ENCODE results near the gene XRRA1. TPM values are rescaled to one million over a fixed set of nuclear protein-coding genes. Genes with fewer than 3 reads are reported as not detected.

The XRRA1 gene
- total RNA-seq, 1 experiment from 2014 or later, result 34.1 TPM

GRCh38 chr11:74860743-74861142, 88.1 kb downstream of the XRRA1 start:
- Histone ChIP-seq H3K4me3 (ENCODE audit: low read depth in 2 of 2, low read length in 2 of 2) (no peak overlapping the region), H3K9me3 (ENCODE audit: control insufficient read depth, insufficient read depth, low read depth, low read length) (peaks cover 9% of the 10 kb centered on the region; the same call in 1 of the 2 replicates), H3K27ac (ENCODE audit: low read length) (no peak overlapping the region), H3K36me3 (ENCODE audit: control insufficient read depth, insufficient read depth, low read length) (no peaks in the 10 kb centered on the region), H3K27me3 (ENCODE audit: control insufficient read depth, insufficient read depth, low read length) (no peaks in the 10 kb centered on the region), H3K4me1 (ENCODE audit: control insufficient read depth, insufficient read depth, low read length) (no peaks in the 10 kb centered on the region)
- ChIA-PET CTCF (interaction anchor here (0.6 kb wide), 1 partner anchor 464 kb away, joined by 4 read pairs; no protein-coding TSS in a partner anchor), POLR2A (no interaction called here)
- ATAC-seq (no peak), DNase-seq (ENCODE audit: low read depth, low spot score) (no peak)
- intact Hi-C loops (cut with micrococcal nuclease; ENCODE audit: unreplicated experiment), result no loop called here
- BruUV-seq (replicated peaks), result no TSS peak
- TF ChIP-seq POLR2AphosphoS5 (IDR thresholded peaks at IDR 0.05; ENCODE audit: low read depth, low read length) (no peak), TCF7L2 (IDR thresholded peaks at IDR 0.05; ENCODE audit: low read depth, low read length) (no peak), SIN3A (IDR thresholded peaks at IDR 0.05; ENCODE audit: borderline replicate concordance, insufficient read depth, low read depth, low read length) (no peak), REST (IDR thresholded peaks at IDR 0.05; ENCODE audit: insufficient read depth in 1 of 2, low read depth in 2 of 2, low read length in 1 of 2) (no peak)
- TF ChIP-seq, protein P1, sequence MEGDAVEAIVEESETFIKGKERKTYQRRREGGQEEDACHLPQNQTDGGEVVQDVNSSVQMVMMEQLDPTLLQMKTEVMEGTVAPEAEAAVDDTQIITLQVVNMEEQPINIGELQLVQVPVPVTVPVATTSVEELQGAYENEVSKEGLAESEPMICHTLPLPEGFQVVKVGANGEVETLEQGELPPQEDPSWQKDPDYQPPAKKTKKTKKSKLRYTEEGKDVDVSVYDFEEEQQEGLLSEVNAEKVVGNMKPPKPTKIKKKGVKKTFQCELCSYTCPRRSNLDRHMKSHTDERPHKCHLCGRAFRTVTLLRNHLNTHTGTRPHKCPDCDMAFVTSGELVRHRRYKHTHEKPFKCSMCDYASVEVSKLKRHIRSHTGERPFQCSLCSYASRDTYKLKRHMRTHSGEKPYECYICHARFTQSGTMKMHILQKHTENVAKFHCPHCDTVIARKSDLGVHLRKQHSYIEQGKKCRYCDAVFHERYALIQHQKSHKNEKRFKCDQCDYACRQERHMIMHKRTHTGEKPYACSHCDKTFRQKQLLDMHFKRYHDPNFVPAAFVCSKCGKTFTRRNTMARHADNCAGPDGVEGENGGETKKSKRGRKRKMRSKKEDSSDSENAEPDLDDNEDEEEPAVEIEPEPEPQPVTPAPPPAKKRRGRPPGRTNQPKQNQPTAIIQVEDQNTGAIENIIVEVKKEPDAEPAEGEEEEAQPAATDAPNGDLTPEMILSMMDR (IDR thresholded peaks at IDR 0.05), result no peak
- in situ Hi-C loops (cut with HindIII; ENCODE audit: low pct_unique_long_range_greater_than_20kb, low sequenced_read_pairs), result no loop called here

DNA sequence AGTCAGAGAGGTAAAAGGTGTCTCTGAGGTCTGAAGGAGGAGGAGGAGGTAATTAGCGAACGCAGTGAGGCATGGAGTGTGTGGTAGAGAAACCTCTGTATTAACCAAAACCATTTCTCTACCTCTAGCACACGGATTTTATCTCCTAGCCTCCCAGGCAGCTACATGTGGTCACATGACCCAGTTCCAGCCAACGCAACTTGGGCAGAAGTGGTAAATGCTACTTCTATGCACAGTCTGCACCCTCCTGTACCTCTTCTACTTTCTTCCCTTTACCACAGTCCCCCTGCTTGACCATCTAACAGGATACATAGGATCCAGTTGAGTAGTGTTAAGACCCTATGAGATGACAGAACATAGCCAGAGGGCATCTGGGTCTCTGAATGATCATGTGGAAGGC, 95.7 kb downstream of the XRRA1 start:
- H3K4me1 ChIP-seq (ENCODE audit: control insufficient read depth, insufficient read depth, low read length), result no peaks in the 10 kb centered on the region
- H3K36me3 ChIP-seq (ENCODE audit: control insufficient read depth, insufficient read depth, low read length), result no peaks in the 10 kb centered on the region
- no peak for DNase-seq (ENCODE audit: low read depth, low spot score)
- H3K4me3 ChIP-seq (ENCODE audit: low read depth in 2 of 2, low read length in 2 of 2), result no peak overlapping the region
- no TSS peak for BruUV-seq (replicated peaks)
- ChIA-PET POLR2A (no interaction called here), CTCF (no interaction called here)
- in situ Hi-C loops (cut with HindIII; ENCODE audit: low pct_unique_long_range_greater_than_20kb, low sequenced_read_pairs) (no loop called here), intact Hi-C loops (cut with micrococcal nuclease; ENCODE audit: unreplicated experiment) (no loop called here)
- H3K9me3 ChIP-seq (ENCODE audit: control insufficient read depth, insufficient read depth, low read depth, low read length), result no peaks in the 10 kb centered on the region
- no peak overlapping the region for H3K27ac ChIP-seq (ENCODE audit: low read length)
- H3K27me3 ChIP-seq (ENCODE audit: control insufficient read depth, insufficient read depth, low read length), result no peaks in the 10 kb centered on the region
- no peak for ATAC-seq
- TF ChIP-seq, protein P1 (IDR thresholded peaks at IDR 0.05), result no peak
- no peak for TF ChIP-seq SIN3A (IDR thresholded peaks at IDR 0.05; ENCODE audit: borderline replicate concordance, insufficient read depth, low read depth, low read length)
- TF ChIP-seq REST (IDR thresholded peaks at IDR 0.05; ENCODE audit: insufficient read depth in 1 of 2, low read depth in 2 of 2, low read length in 1 of 2), result no peak
- no peak for TF ChIP-seq TCF7L2 (IDR thresholded peaks at IDR 0.05; ENCODE audit: low read depth, low read length)
- TF ChIP-seq POLR2AphosphoS5 (IDR thresholded peaks at IDR 0.05; ENCODE audit: low read depth, low read length), result no peak
